ENCODE results near the gene SYCP2L.

The SYCP2L gene

DNA sequence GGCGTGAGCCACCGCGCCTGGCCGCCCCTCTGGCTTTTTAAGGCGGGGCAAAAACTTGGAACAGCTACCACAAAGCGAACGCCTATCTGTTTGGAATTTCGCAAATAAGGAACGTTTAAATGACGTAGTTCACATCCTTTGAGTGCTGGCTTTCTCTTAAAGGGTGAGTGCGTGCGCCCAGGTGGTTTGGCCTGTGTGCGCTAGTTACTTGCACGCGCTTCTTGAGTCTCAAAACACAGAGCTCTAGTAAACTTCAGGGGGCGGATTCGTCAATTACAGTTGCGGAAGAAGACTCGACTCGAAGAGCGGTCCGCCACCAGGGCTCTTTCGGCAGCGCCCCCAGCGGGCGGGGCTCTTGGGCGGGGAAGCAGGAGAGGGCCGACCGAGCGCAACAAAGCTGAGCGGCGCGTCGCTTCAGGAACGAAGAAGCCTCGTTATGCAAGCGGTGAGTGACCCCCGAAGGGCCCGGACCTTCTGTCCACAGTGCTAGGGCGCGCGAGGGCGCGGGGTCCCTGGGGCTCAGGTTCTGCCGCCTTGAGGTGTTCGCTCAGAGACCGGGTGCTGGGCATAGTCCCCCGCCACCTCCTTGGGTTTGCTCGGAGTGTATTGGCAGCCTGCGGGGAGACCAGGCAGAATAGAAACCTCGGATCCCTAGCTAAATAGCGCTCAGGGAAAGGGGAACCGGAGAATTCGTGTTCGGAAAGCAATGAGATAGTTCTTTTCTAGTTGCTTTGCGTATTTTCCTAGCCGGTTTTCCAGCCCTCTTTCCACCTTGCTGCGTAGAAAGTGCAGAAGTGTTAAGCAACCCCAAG lies at the start of gene SYCP2L:
TSS of gene SYCP2L (plus strand) at position 362 of the 812 bp plus-strand sequence. CDS start at position 437, 75 bp downstream.
- no peak for TF ChIP-seq GATA1 (IDR thresholded peaks at IDR 0.05; ENCODE audit: low read depth, low read length)
- no peak for TF ChIP-seq POLR2A (IDR thresholded peaks at IDR 0.05; ENCODE audit: low read length)
- DNase-seq = peak; percentile 36 to 53

DNA sequence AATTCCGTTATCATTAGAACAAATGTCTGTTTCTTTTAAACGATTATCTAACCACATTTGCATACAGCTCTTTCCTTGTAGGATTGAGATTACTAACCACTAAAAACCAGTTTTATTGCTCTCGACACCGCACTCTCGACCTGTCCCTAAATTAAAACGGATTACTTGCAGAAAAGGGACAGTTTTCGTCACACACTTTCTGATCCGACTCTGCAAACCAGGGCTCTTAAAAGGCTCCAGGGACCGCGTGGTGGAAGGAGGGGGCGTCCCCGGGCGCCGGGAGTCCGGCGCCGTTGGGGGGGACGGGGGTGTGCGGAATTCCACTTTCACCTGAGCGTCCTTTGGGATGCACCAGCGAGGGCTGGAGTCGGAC lies 49.2 kb upstream of the SYCP2L start:
- peak; percentile 61 to 67 for DNase-seq
- TF ChIP-seq GATA1 (IDR thresholded peaks at IDR 0.05; ENCODE audit: low read depth, low read length) = no peak
- no peak for TF ChIP-seq POLR2A (IDR thresholded peaks at IDR 0.05; ENCODE audit: low read length)

DNA sequence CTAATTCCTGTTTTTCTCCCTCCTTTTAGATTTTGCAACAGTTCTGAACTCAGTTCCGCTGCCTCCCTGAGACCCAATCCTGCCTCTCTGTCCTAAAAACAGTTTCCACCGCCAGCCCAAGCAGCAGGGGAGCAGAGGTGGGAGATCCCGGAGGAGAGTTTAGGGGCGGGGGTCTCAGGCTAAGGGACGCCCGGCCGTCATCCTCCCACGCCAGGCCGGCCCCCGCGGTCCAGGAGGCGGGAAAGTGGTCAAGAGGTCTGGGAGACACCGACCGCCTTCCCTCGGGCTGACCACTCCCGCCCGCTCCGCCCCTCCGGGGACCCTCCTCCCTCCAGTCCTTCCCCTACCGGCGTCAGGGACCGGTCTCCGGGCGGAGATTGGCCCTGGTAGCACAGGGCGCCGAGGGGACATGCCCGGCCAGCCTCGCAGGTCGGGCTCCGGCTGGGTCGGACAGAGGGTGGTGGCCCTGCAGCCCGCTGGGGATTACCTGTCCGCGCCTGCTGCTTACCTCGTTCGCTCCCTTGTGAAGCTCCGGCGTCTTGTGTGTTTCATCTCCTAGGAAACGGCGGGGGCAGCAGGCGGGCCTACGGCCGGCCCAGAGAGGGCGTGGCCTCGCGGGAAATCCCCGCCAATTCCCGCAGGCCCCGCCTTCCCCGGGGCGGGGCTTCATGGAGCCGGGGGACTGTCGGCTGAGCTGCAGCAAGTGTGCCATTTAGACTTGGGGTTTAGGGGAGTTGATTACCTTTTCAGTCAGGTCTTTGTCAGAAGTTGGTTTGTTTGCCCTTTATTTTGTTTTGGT lies 48.7 kb upstream of the SYCP2L start, which contains the start of gene MAK:
TSS of gene MAK (minus strand) at position 545 of the 799 bp plus-strand sequence. CDS start 7,891 bp downstream, outside the sequence.
- DNase-seq = peak; percentile 93 to 94

DNA sequence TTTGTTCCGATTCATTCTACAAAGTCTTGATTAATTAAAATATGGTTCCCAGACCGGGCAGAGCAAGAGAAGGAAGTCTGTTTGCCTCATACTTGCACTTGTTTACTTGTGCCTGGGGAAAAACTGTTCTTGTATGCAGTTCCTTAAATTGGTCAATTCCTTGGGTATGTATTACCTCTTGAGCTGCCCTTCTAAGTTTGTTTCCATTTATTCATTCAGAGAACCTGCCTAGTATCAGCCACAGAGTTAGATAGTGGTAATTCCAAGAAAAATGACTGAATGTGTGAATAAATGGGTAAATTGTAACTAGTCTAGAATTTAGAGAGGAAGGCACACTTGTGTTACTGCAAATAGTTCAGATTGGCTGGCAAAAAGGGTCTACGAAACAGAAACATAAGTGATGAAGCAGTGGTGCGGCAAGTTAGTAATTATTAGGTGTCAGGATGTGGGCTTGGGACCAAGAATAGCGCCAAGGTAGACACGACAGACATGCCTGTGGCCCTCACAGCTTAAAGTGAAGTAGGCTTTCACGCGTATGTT lies 48.0 kb upstream of the SYCP2L start:
- DNase-seq = peak in 1 of 2 experiments; percentile 34
- TF ChIP-seq POLR2A (IDR thresholded peaks at IDR 0.05; ENCODE audit: low read length) = no peak

More for the DNA sequence above, 48.7 kb upstream of the SYCP2L start, which contains the start of gene MAK:
- TF ChIP-seq GATA1 (IDR thresholded peaks at IDR 0.05; ENCODE audit: low read depth, low read length) = no peak
- peak; percentile 59 for TF ChIP-seq POLR2A (IDR thresholded peaks at IDR 0.05; ENCODE audit: low read length)

DNA sequence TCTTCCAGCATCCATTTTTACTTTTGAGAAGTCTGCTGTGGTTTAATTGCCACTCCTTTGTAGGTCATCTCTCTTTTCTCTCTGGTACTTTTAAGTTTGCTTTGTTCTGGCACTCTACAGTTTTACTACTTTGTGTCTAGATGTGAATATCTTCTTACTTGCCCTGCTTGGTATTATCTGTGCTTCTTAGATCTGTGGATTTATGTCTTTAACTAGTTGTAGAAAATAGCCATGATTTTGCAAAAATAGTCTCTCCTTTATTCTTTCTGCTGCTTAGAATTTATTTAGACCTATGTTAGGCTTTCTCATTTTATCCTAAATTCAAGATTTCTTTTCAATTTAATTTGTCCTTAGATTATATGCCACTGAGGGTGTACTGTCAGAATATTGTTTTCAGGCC lies 43.3 kb upstream of the SYCP2L start:
- DNase-seq = no peak

DNA sequence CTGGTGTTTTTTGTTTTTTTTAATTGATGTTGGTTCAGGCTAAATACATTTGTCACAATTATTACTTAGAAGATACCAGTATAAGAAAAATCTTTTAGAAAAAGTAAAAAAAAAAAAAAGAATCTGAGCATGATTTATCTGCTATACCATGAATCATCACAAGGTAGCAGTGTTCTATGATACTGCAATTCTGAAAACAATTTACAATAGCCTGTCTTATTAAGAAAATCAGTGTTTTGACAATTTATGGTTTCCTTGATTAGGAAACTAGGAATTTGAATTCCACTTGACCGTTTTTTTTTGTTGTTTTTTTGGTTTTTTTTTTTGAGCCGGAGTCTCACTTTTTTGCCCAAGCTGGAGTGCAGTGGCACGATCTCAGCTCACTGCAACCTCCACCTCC lies 39.2 kb upstream of the SYCP2L start:
- TF ChIP-seq POLR2A (IDR thresholded peaks at IDR 0.05; ENCODE audit: low read length) (no peak), GATA1 (IDR thresholded peaks at IDR 0.05; ENCODE audit: low read depth, low read length) (no peak)
- DNase-seq = no peak

More for the DNA sequence above, 43.3 kb upstream of the SYCP2L start:
- no peak for TF ChIP-seq GATA1 (IDR thresholded peaks at IDR 0.05; ENCODE audit: low read depth, low read length)
- no peak for TF ChIP-seq POLR2A (IDR thresholded peaks at IDR 0.05; ENCODE audit: low read length)

DNA sequence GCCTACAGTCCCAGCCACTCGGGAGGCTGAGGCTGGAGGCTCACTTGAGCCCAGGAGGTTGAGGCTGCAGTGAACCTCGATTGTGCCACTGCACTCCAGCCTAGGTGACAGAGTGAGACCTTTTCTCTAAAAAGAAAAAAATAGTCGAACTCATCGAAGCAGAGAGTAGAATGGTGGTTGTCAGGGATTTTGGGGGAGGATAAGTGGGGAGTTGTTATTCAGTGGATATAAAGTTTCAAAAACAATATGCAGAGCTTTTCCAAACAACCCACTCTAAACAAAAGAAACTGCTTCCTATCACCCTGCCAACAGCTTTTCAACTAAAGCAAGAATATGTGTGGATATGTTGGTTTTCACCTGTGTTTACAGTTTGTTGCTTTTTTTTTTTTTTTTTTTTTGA lies 37.0 kb upstream of the SYCP2L start:
- no peak for TF ChIP-seq POLR2A (IDR thresholded peaks at IDR 0.05; ENCODE audit: low read length)
- no peak for TF ChIP-seq GATA1 (IDR thresholded peaks at IDR 0.05; ENCODE audit: low read depth, low read length)
- no peak for DNase-seq

DNA sequence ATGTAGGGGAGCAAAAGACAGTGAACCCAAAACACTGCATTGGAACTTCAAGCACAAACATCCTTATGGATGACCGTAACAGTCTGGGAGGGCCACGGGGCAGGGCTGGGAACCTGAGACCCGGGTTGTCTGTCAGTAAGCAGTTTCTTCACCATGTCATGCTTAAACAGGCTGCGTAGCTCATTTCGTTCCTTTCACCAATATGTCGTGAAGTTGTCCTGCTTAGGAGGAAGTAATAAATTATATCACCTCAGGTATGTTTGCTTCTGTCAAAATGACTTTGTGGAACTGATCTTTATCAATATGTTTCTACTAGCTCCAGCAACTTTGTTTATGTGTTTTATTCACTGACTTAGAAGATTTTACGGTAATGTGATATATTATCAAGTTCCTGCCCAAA lies 36.1 kb upstream of the SYCP2L start:
- TF ChIP-seq GATA1 (IDR thresholded peaks at IDR 0.05; ENCODE audit: low read depth, low read length) (no peak), POLR2A (IDR thresholded peaks at IDR 0.05; ENCODE audit: low read length) (no peak)
- no peak for DNase-seq

DNA sequence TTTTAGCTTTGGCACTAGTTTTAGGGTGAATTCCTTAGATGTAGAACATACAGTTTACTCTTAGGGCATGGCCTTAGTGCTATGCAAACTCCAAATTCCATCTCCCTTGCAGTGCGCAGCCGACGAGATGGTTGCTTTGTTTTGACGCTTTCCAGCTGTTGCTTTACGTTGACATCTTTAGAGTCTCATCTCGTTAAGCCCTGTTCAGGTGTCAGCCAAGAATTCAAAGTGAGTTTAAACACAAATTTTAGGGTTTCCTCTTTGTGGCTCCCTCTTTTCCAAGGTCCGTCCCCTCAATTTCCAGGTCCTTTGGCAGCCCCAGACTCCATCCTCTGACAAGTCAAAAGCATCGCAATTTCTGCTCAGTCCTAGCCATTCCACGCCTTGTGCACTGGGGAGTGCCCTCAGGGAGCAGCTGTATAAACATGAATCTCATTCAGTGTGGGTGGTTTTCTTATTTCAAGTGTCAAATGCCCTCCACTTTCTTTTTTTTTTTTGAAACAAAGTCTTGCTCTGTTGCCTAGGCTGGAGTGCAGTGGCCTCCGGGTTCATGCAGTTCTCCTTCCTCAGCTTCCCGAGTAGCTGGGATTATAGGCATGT lies 34.4 kb upstream of the SYCP2L start:
- no peak for DNase-seq
- TF ChIP-seq POLR2A (IDR thresholded peaks at IDR 0.05; ENCODE audit: low read length) = no peak
- no peak for TF ChIP-seq GATA1 (IDR thresholded peaks at IDR 0.05; ENCODE audit: low read depth, low read length)

DNA sequence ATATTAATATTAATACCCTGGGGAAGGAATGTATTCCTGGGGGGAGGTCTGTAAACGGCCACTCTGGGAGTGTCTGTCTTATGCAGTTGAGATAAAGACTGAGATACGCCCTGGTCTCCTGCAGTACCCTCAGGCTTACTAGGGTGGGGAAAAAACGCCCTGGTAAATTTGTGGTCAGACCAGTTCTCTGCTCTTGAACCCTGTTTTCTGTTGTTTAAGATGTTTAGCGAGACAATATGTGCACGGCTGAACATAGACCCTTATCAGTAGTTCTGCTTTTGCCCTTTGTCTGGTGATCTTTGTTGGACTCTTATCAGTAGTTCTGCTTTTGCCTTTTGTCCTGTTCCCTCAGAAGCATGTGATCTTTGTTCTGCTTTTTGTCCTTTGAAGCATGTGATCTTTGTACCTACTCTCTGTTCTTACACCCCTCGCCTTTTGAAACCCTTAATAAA lies 33.0 kb upstream of the SYCP2L start:
- DNase-seq = peak in 1 of 2 experiments; percentile 15

DNA sequence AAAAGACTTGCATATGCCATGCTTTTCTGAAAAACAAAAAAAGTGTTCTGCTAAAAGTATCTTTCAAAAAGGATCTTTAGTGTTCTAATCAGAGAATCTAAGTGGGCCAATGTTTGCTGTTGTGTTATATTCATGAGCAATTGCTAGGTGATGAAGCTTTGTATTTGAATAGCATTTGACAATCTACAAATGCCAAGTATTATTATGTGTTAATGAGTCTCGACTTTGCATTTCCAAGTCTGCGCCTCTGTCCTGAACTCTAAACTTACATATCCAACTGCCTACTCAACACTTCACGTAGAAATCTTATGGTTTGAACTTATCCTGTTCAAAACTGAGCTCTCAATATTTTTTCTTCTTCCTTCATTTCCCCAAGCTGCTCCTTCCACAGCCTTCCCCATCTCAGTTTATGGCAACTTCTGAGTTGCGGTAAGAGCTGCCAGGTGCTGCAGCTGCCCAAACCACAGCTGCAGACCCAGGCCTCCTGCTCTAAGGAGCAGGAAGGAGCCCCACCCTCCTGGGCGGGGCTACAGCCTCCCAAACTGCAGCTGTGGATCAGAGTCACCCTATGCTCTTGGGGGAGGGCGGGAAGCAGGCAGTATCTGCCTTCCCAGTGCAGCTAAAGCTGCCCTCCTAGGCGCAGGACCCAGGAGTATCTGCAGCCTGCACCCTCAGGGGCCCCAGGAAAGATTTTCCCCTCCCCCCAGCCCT lies 31.8 kb upstream of the SYCP2L start:
- TF ChIP-seq POLR2A (IDR thresholded peaks at IDR 0.05; ENCODE audit: low read length) (no peak), GATA1 (IDR thresholded peaks at IDR 0.05; ENCODE audit: low read depth, low read length) (no peak)
- DNase-seq = no peak

DNA sequence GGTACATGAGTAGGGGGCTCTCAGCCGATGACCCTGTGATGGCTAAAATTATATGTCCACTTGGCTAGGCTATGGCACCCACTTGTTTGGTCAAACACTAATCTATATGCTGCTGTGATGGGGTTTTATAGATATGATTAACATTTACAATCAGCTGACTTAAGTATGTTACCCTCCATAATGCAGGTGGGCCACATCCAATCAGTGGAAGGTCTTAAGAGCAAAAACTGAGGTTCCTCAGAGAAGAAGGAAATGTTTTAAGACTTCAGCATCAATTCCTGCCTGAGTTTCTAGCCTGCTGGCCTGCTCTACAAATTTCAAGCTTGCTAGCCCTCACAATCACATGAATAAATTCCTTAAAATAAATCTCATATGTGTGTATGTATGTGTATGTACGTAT lies 29.6 kb upstream of the SYCP2L start:
- DNase-seq = no peak
- no peak for TF ChIP-seq GATA1 (IDR thresholded peaks at IDR 0.05; ENCODE audit: low read depth, low read length)
- TF ChIP-seq POLR2A (IDR thresholded peaks at IDR 0.05; ENCODE audit: low read length) = no peak

DNA sequence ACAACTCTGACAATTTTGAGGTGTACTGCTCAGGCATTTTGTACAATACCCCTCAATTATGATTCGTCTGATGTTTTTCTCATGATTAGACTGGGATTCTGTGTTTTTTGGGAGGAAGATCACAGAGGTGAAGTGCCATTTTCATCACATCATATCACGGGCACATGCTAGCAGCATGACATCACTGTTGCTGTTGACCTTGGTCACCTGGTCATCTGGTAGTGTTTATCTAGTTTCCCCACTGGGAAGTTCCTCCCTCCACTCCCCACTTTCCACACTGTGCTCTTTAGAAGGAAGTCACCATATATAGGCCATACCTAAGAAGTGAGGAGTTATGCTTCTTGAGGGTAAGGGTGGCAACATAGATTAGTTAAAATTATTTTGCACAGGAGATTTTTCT lies 25.8 kb upstream of the SYCP2L start:
- TF ChIP-seq GATA1 (IDR thresholded peaks at IDR 0.05; ENCODE audit: low read depth, low read length) (no peak), POLR2A (IDR thresholded peaks at IDR 0.05; ENCODE audit: low read length) (no peak)
- DNase-seq = no peak

All from erythroblast (primary cell).